Mammary epithelial cell (primary cell): ENCODE data around the gene TTC9B.
"Not testable (repeated sequence)": the region's sequence is repeated elsewhere in the genome, so short reads cannot be mapped to it uniquely, and the experiment has no call there.

ENCODE experiments used
- EZH2 ChIP-seq: IDR thresholded peaks from 2 replicates; pipeline ENCODE4 v1.6.1; 2012; ENCODE audit warnings: low read length, inconsistent platforms, borderline replicate concordance
- TF ChIP-seq, protein P1 (sequence below), 2 donors: IDR thresholded peaks in 1 of 2; conservative IDR thresholded peaks in 1 of 2; 2 replicates each; pipeline ENCODE4 v1.5.1; 2011 to 2012; ENCODE audit warnings: inconsistent platforms in 2 of 2, low read length in 2 of 2, mild to moderate bottlenecking in 2 of 2, control low read depth in 1 of 2, low read depth in 1 of 2; ENCODE audit not compliant: insufficient read depth in 1 of 2; ENCODE audit errors: extremely low read depth in 1 of 2

DNA sequence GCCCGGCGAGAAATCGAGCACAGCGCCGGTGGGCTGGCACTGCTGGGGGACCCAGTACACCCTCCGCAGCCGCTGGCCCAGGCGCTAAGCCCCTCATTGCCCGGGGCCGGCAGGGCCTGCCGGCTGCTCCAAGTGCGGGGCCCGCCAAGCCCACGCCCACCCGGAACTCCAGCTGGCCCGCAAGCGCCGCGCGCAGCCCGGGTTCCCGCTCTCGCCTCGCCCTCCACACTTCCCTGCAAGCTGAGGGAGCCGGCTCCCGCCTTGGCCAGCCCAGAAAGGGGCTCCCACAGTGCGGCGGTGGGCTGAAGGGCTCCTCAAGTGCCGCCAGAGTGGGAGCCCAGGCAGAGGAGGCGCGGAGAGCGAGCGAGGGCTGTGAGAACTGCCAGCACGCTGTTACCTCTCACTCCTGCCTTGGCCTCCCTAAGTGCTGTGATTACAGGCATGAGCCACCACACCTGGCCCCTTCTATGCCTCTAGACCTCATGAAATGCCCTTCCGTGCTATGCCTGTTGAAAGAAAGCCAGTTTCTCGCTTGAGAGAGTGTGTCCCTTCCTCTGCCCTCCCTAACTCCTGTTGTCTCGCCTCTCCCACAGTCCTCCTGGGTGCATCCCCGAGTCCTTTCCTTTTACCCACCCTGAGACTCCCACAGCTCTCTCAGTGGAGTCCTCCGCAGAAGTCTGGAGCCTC lies 47.7 kb downstream of the TTC9B start:
- TF ChIP-seq, protein P1, sequence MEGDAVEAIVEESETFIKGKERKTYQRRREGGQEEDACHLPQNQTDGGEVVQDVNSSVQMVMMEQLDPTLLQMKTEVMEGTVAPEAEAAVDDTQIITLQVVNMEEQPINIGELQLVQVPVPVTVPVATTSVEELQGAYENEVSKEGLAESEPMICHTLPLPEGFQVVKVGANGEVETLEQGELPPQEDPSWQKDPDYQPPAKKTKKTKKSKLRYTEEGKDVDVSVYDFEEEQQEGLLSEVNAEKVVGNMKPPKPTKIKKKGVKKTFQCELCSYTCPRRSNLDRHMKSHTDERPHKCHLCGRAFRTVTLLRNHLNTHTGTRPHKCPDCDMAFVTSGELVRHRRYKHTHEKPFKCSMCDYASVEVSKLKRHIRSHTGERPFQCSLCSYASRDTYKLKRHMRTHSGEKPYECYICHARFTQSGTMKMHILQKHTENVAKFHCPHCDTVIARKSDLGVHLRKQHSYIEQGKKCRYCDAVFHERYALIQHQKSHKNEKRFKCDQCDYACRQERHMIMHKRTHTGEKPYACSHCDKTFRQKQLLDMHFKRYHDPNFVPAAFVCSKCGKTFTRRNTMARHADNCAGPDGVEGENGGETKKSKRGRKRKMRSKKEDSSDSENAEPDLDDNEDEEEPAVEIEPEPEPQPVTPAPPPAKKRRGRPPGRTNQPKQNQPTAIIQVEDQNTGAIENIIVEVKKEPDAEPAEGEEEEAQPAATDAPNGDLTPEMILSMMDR (conservative IDR thresholded peaks at IDR 0.05 in 1 of 2, IDR thresholded peaks at IDR 0.05 in 1 of 2; ENCODE audit: extremely low read depth in 1 of 2, insufficient read depth in 1 of 2, low read depth in 1 of 2, low read length in 2 of 2): not testable (repeated sequence)
- TF ChIP-seq EZH2: not testable (repeated sequence)
